ENCODE measurements around the gene USP6NL. TPM values are rescaled to one million over a fixed set of nuclear protein-coding genes. Genes with fewer than 3 reads are reported as not detected.
"Not testable (repeated sequence)": the region's sequence is repeated elsewhere in the genome, so short reads cannot be mapped to it uniquely, and the experiment has no call there.

Gene USP6NL
- total RNA-seq, 2 experiments from 2014 or later = 0.49 to 1.1 TPM

DNA sequence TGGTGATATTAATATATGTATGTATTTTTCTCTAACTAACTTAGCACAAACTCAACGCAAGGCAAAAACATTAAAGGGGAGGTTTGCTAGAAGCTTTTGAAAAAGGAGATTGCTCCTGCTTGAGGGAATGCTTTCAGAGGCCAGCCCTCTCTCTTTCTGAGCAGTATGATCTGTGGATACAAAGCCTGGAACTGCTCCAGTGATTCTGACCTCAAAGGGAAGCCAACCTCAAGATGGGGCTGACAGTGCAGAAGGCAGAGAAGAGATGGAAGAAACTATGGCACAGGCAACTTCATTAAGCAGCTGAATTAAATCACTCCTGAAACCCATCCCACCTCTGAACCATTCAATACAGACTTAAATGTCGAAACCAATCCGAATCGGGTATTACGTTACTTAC, 102.4 kb downstream of the USP6NL start:
- DNase-seq = no peak
- Mint-ChIP-seq H3K4me3 (no peak overlapping the region), H3K4me1 (peaks cover 5% of the 10 kb centered on the region), H3K9me3 (ENCODE audit: low read depth) (no peaks in the 10 kb centered on the region), H3K36me3 (no peaks in the 10 kb centered on the region), H3K27me3 (peaks cover 17% of the 10 kb centered on the region), H3K27ac (no peak overlapping the region)
- CTCF ChIA-PET = no interaction called here
- no peak for ATAC-seq

DNA sequence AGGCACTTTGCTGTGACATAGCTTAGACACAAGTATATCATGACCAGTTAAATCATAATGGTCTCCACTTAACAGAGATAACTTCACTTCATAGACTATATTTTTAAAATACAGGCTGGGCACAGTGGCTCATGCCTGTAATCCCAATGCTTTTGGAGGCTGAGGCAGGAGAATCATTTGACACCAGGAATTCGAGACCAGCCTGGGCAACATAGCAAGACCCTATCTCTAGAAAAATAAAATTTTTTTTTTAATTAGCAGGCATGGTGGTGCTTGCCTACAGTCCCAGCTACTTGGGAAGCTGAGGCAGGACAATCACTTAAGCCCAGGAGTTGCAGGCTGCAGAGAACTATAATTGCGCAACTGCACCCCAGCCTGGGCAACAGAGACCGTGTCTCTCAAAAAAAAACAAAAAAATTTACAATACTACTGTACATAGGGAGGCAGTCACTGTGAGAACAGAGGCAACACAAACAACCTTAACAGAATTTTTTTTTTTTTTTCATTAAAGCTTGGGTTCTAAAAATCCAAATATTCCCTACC, 105.1 kb downstream of the USP6NL start:
- DNase-seq = no peak
- Mint-ChIP-seq H3K27ac (no peak overlapping the region), H3K27me3 (peaks cover 11% of the 10 kb centered on the region), H3K9me3 (ENCODE audit: low read depth) (no peaks in the 10 kb centered on the region), H3K36me3 (no peaks in the 10 kb centered on the region), H3K4me1 (peaks cover 5% of the 10 kb centered on the region), H3K4me3 (no peak overlapping the region)
- ATAC-seq = no peak
- CTCF ChIA-PET = interaction anchor here (3.3 kb wide), 1 partner anchor 9 kb away, joined by 11 read pairs; no protein-coding TSS in a partner anchor

GRCh38 chr10:11505639-11506038, 105.8 kb downstream of the USP6NL start:
- DNase-seq (no peak), ATAC-seq (no peak)
- Mint-ChIP-seq H3K4me1 (peaks cover 6% of the 10 kb centered on the region), H3K27ac (no peak overlapping the region), H3K9me3 (ENCODE audit: low read depth) (no peaks in the 10 kb centered on the region), H3K27me3 (peaks cover 11% of the 10 kb centered on the region), H3K4me3 (no peak overlapping the region), H3K36me3 (no peaks in the 10 kb centered on the region)
- CTCF ChIA-PET = interaction anchor here (3.3 kb wide), 1 partner anchor 10 kb away, joined by 11 read pairs; no protein-coding TSS in a partner anchor

DNA sequence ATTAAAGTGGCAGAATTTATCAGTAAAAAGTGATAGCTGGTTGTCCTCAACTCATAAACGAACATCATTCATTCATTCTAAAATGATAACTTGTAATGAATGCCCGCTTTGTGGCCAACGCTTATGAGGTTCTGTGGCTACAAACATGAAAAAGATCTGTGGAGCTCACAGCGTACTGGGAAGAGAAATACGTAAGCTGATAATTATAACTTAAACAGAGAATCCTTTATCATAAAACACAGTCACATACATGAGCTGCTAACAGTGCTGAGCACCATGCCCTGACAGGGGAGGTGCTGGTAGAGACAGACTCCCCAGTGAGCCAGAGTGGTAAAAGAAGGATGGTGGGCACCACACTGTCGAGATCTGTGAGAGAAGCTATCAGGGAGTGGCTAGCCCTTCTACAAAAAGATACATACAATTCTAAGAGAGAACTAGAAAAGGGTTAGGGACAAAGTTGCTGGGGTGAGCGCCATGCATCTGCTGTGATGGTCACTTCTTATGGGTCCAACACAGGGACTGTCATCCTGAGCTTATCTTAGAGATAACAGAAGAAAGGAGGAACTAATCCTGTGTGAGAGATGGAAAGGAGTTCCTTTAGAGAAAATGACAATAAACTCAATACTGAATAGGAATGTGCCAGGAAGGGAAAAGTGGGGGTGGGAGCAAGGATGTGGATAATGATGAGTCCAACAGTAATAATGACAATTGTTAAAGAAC, 106.7 kb downstream of the USP6NL start:
- Mint-ChIP-seq H3K36me3 (no peaks in the 10 kb centered on the region), H3K4me1 (peaks cover 11% of the 10 kb centered on the region), H3K27ac (no peak overlapping the region), H3K27me3 (peaks cover 11% of the 10 kb centered on the region), H3K9me3 (ENCODE audit: low read depth) (no peaks in the 10 kb centered on the region), H3K4me3 (no peak overlapping the region)
- ATAC-seq (no peak), DNase-seq (no peak)
- CTCF ChIA-PET = interaction anchor here (1.3 to 3.3 kb wide), 2 partner anchors 9 to 11 kb away, joined by 3 to 11 read pairs; no protein-coding TSS in a partner anchor

GRCh38 chr10:11501600-11501999, 109.8 kb downstream of the USP6NL start:
- Mint-ChIP-seq H3K4me1 (peaks cover 18% of the 10 kb centered on the region), H3K4me3 (no peak overlapping the region), H3K9me3 (ENCODE audit: low read depth) (no peaks in the 10 kb centered on the region), H3K27ac (no peak overlapping the region), H3K36me3 (no peaks in the 10 kb centered on the region), H3K27me3 (peaks cover 8% of the 10 kb centered on the region)
- ATAC-seq (no peak), DNase-seq (no peak)
- CTCF ChIA-PET = no interaction called here

DNA sequence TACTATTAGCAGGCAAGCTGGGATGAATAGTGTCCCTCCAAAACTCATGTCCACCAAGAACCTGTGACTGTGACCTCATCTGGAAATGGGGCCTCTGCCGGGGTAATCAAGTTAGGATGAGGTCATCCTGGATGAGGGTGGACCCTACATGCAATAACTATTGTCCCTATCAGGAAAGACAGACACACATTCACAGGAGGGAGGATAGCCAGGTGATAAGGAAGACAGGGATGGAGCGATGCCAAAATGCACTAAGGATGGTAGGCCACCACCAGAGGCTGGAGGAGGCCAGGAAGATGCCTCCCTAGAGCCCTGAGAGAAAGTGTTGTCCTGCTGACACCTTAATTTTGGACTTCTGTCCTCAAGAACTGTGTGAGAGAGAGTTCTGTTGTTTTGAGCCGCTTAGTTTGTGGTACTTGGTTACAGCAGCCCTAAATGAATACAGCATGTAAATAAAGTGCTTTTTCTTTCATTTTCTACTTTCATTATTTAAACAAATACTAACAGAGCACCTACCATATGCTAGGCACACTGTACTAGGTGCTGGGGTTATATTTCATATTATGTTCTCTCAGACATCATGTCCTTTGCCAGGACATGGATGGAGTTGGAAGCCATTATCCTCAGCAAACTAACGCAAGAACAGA, 111.9 kb downstream of the USP6NL start:
- Mint-ChIP-seq H3K4me3 (no peak overlapping the region), H3K9me3 (ENCODE audit: low read depth) (no peaks in the 10 kb centered on the region), H3K4me1 (peaks cover 13% of the 10 kb centered on the region), H3K27me3 (peaks cover 2% of the 10 kb centered on the region), H3K27ac (no peak overlapping the region), H3K36me3 (no peaks in the 10 kb centered on the region)
- ATAC-seq (peak; percentile 51), DNase-seq (no peak)
- CTCF ChIA-PET = no interaction called here

- no peaks in the 10 kb centered on the region for H3K27me3 Mint-ChIP-seq
- CTCF ChIA-PET = no interaction called here
- peaks cover 13% of the 10 kb centered on the region for H3K4me1 Mint-ChIP-seq
- no peak overlapping the region for H3K27ac Mint-ChIP-seq
- no peaks in the 10 kb centered on the region for H3K36me3 Mint-ChIP-seq
- no peak for DNase-seq
- no peaks in the 10 kb centered on the region for H3K9me3 Mint-ChIP-seq (ENCODE audit: low read depth)
- no peak overlapping the region for H3K4me3 Mint-ChIP-seq
- no peak for ATAC-seq
These were observed 113.1 kb downstream of the USP6NL start for GRCh38 chr10:11498399-11498798.

GRCh38 chr10:11494923-11495322, 116.5 kb downstream of the USP6NL start:
- CTCF ChIA-PET = interaction anchor here (1.1 to 2.4 kb wide), 3 partner anchors 10 to 20 kb away, joined by 3 to 7 read pairs (median 6); no protein-coding TSS in a partner anchor
- not testable (repeated sequence) for H3K4me1 Mint-ChIP-seq; H3K27ac Mint-ChIP-seq; H3K9me3 Mint-ChIP-seq (ENCODE audit: low read depth); ATAC-seq; H3K4me3 Mint-ChIP-seq; DNase-seq; H3K36me3 Mint-ChIP-seq; H3K27me3 Mint-ChIP-seq

GRCh38 chr10:11493646-11494045, 117.8 kb downstream of the USP6NL start:
- Mint-ChIP-seq H3K36me3 (no peaks in the 10 kb centered on the region), H3K4me1 (no peaks in the 10 kb centered on the region), H3K9me3 (ENCODE audit: low read depth) (no peaks in the 10 kb centered on the region), H3K27me3 (no peaks in the 10 kb centered on the region), H3K4me3 (no peak overlapping the region), H3K27ac (no peak overlapping the region)
- DNase-seq = no peak
- CTCF ChIA-PET = interaction anchor here (1.9 kb wide), 1 partner anchor 22 kb away, joined by 6 read pairs; no protein-coding TSS in a partner anchor
- no peak for ATAC-seq

GRCh38 chr10:11491087-11491486, 120.4 kb downstream of the USP6NL start:
- Mint-ChIP-seq H3K27me3 (no peaks in the 10 kb centered on the region), H3K4me1 (no peaks in the 10 kb centered on the region), H3K27ac (no peak overlapping the region), H3K9me3 (ENCODE audit: low read depth) (no peaks in the 10 kb centered on the region), H3K4me3 (no peak overlapping the region), H3K36me3 (no peaks in the 10 kb centered on the region)
- ATAC-seq (no peak), DNase-seq (no peak)
- CTCF ChIA-PET = no interaction called here

GRCh38 chr10:11489591-11489990, 121.9 kb downstream of the USP6NL start:
- no peaks in the 10 kb centered on the region for H3K4me1 Mint-ChIP-seq
- no peak for ATAC-seq
- no peaks in the 10 kb centered on the region for H3K27me3 Mint-ChIP-seq
- H3K4me3 Mint-ChIP-seq = no peak overlapping the region
- CTCF ChIA-PET = no interaction called here
- no peak for DNase-seq
- no peak overlapping the region for H3K27ac Mint-ChIP-seq
- H3K9me3 Mint-ChIP-seq (ENCODE audit: low read depth) = no peaks in the 10 kb centered on the region
- no peaks in the 10 kb centered on the region for H3K36me3 Mint-ChIP-seq

DNA sequence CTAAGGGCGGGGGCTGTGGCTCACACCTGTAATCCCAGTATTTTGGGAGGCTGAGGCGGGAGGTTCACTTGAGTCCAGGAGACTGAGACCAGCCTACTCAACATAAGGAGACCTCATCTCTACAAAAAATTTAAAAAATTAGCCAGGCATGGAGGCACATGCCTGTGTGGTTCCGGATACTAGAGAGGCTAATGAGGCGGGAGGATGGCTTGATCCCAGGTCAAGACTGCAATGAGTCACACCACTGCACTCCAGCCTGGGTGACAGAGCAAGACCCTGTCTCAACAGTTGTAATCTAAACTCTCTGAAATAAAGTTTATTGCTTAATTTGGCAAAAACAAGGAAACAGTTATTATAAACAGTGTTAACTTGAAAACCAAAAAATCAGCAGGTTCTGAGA, 123.3 kb downstream of the USP6NL start:
- H3K27me3 Mint-ChIP-seq = no peaks in the 10 kb centered on the region
- CTCF ChIA-PET = interaction anchor here (1.9 kb wide), 1 partner anchor 25 kb away, joined by 4 read pairs; no protein-coding TSS in a partner anchor
- H3K4me1 Mint-ChIP-seq = no peaks in the 10 kb centered on the region

GRCh38 chr10:11483201-11484148, 128.0 kb downstream of the USP6NL start:
- ATAC-seq = no peak
- H3K4me1 Mint-ChIP-seq = peaks cover 12% of the 10 kb centered on the region
- no peak overlapping the region for H3K27ac Mint-ChIP-seq

More for the DNA sequence above, 123.3 kb downstream of the USP6NL start:
- no peak for DNase-seq
- peaks cover 3% of the 10 kb centered on the region for H3K36me3 Mint-ChIP-seq
- no peak for ATAC-seq
- H3K4me3 Mint-ChIP-seq = no peak overlapping the region
- no peak overlapping the region for H3K27ac Mint-ChIP-seq
- H3K9me3 Mint-ChIP-seq (ENCODE audit: low read depth) = no peaks in the 10 kb centered on the region

More at GRCh38 chr10:11483201-11484148, 128.0 kb downstream of the USP6NL start:
- Mint-ChIP-seq H3K4me3 (no peak overlapping the region), H3K27me3 (no peaks in the 10 kb centered on the region), H3K9me3 (ENCODE audit: low read depth) (no peaks in the 10 kb centered on the region), H3K36me3 (peaks cover 3% of the 10 kb centered on the region)
- no peak for DNase-seq
- CTCF ChIA-PET = no interaction called here

Measured in activated CD8-positive, alpha-beta memory T cell treated with anti-CD3 and anti-CD28 coated beads, Interleukin-2, amount 10 ng/mL, durations not matched to agents 7 days and 5 days (primary cell).